Adrenal gland (tissue), 5 donors: ENCODE results near the gene CYP27B1.

Experiments used
- POLR2A ChIP-seq, 2 donors: fragments of 450-650 bp; IDR thresholded peaks; one replicate each; pipeline ENCODE4 v1.6.1; 2017; ENCODE audit warnings: antibody characterized with exemption in 2 of 2, mild to moderate bottlenecking in 2 of 2, moderate library complexity in 1 of 2
- TF ChIP-seq, protein P1 (sequence below), 6 experiments: fragments of 450-650 bp in 4 of 6; fragments of 200-600 bp in 2 of 6; sonication (generic) in 1 of 6; IDR thresholded peaks; 1 replicate in 5 of 6; 2 replicates in 1 of 6; pipeline versions ENCODE4 v1.5.1 to v1.8.0; 2016 to 2021; ENCODE audit warnings: antibody characterized with exemption in 6 of 6, mild to moderate bottlenecking in 2 of 6, moderate library complexity in 1 of 6
- donor health status: DM: no; HTN: no; CAD: no.

DNA sequence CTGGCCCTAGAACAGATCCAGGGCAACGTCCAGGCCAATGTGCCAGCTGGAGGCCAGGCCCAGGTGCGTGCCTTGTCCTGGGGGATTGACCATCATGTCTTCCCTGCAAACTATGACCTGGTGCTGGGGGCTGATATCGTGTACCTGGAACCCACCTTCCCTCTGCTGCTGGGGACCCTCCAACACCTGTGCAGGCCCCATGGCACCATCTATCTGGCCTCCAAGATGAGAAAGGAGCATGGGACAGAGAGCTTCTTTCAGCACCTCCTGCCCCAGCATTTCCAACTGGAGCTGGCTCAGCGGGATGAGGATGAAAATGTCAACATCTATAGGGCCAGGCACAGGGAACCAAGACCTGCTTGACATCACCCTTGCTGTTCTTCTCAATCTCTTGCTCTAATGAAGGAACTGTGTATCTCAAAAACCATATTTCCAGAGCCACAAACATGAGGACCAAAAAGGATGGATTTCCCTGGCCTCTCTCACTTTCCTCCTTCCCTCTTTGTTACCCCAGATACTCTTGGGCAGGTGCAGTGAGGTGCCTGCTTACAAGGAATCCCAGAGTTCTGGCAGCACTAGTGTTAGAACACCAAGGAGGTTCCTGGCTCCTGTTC, 13.5 kb upstream of the CYP27B1 start:
- TF ChIP-seq POLR2A (IDR thresholded peaks at IDR 0.05): no peak
- TF ChIP-seq, protein P1, sequence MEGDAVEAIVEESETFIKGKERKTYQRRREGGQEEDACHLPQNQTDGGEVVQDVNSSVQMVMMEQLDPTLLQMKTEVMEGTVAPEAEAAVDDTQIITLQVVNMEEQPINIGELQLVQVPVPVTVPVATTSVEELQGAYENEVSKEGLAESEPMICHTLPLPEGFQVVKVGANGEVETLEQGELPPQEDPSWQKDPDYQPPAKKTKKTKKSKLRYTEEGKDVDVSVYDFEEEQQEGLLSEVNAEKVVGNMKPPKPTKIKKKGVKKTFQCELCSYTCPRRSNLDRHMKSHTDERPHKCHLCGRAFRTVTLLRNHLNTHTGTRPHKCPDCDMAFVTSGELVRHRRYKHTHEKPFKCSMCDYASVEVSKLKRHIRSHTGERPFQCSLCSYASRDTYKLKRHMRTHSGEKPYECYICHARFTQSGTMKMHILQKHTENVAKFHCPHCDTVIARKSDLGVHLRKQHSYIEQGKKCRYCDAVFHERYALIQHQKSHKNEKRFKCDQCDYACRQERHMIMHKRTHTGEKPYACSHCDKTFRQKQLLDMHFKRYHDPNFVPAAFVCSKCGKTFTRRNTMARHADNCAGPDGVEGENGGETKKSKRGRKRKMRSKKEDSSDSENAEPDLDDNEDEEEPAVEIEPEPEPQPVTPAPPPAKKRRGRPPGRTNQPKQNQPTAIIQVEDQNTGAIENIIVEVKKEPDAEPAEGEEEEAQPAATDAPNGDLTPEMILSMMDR (IDR thresholded peaks at IDR 0.05): no peak
